Naive thymus-derived CD4-positive, alpha-beta T cell (primary cell): Measurements from ENCODE around the gene PITPNM3. TPM values are rescaled to one million over a fixed set of nuclear protein-coding genes. Genes with fewer than 3 reads are reported as not detected.

ENCODE experiments used
- ATAC-seq: fragments of 150-1000 bp; cut with Tn5 transposase; 2 replicates; pipeline ENCODE4 v1.10.0; 2021; ENCODE audit warnings: mild to moderate bottlenecking, moderate library complexity
- CTCF ChIA-PET: fragments of 350-600 bp; sonication (Branson Sonifier 250); formaldehyde crosslinking; loops from one replicate; lab custom pipeline; 2021; ENCODE audit warnings: antibody characterized with exemption; lab: Charles Lee
- POLR2A ChIA-PET: fragments of 350-600 bp; sonication (Branson Sonifier 250); formaldehyde crosslinking; loops from one replicate; lab custom pipeline; 2021; ENCODE audit warnings: antibody characterized with exemption, inconsistent platforms; lab: Charles Lee
- DNase-seq, 9 donors: peaks; one replicate each; pipeline versions ENCODE4 v3.0.0 to v3.0.0-alpha.2; 2020 to 2022; ENCODE audit warnings: mixed read lengths in 1 of 9
- H3K27ac ChIP-seq: one replicate; pipeline ENCODE4 v1.7.0; 2013; ENCODE audit warnings: mild to moderate bottlenecking, low read depth, low read length, moderate library complexity
- H3K27me3 ChIP-seq, 2 donors: one replicate each; pipeline ENCODE4 v1.7.0; 2013; ENCODE audit warnings: low read length in 2 of 2, mild to moderate bottlenecking in 2 of 2, moderate library complexity in 2 of 2; ENCODE audit not compliant: control insufficient read depth in 2 of 2, insufficient read depth in 2 of 2
- H3K36me3 ChIP-seq, 3 experiments: 1 replicate in 2 of 3; 2 replicates in 1 of 3; pipeline ENCODE4 v1.7.0; 2013; ENCODE audit warnings: low read length in 3 of 3, mild to moderate bottlenecking in 3 of 3, moderate library complexity in 1 of 3; ENCODE audit not compliant: insufficient read depth in 3 of 3, control insufficient read depth in 2 of 3
- H3K4me1 ChIP-seq, 2 donors: one replicate each; pipeline ENCODE4 v1.7.0; 2013; ENCODE audit warnings: low read length in 2 of 2, mild to moderate bottlenecking in 2 of 2, moderate library complexity in 1 of 2; ENCODE audit not compliant: control insufficient read depth in 2 of 2, insufficient read depth in 2 of 2
- H3K4me3 ChIP-seq: 2 replicates; pipeline ENCODE4 v1.7.0; 2013; ENCODE audit warnings: mild to moderate bottlenecking, low read length
- H3K9me3 ChIP-seq, 3 experiments: 1 replicate in 2 of 3; 2 replicates in 1 of 3; pipeline ENCODE4 v1.7.0; 2013; ENCODE audit warnings: low read length in 3 of 3; ENCODE audit not compliant: control insufficient read depth in 2 of 3
- H3K27ac Mint-ChIP-seq, 9 donors: one replicate each; pipeline ENCODE4 v1.8.0; 2020 to 2022; ENCODE audit warnings: mixed read lengths in 9 of 9, mild to moderate bottlenecking in 8 of 9, moderate library complexity in 5 of 9, inconsistent platforms in 2 of 9
- H3K27me3 Mint-ChIP-seq, 5 donors: one replicate each; pipeline ENCODE4 v1.8.0; 2021 to 2022; ENCODE audit warnings: mixed read lengths in 5 of 5, mild to moderate bottlenecking in 1 of 5
- H3K36me3 Mint-ChIP-seq, 5 donors: one replicate each; pipeline ENCODE4 v1.8.0; 2020 to 2022; ENCODE audit warnings: mixed read lengths in 5 of 5, mild to moderate bottlenecking in 3 of 5, inconsistent platforms in 1 of 5
- H3K4me1 Mint-ChIP-seq, 7 donors: one replicate each; pipeline ENCODE4 v1.8.0; 2020 to 2022; ENCODE audit warnings: mixed read lengths in 7 of 7, mild to moderate bottlenecking in 3 of 7, inconsistent platforms in 1 of 7
- H3K4me3 Mint-ChIP-seq, 10 donors: one replicate each; pipeline ENCODE4 v1.8.0; 2020 to 2022; ENCODE audit warnings: mild to moderate bottlenecking in 10 of 10, mixed read lengths in 10 of 10, moderate library complexity in 6 of 10, inconsistent platforms in 2 of 10
- H3K9me3 Mint-ChIP-seq, 11 donors: one replicate each; pipeline ENCODE4 v1.8.0; 2020 to 2022; ENCODE audit warnings: mixed read lengths in 11 of 11, mild to moderate bottlenecking in 4 of 11, inconsistent platforms in 1 of 11, moderate library complexity in 1 of 11
- intact Hi-C, 2 donors: fragments of 100-400 bp; cut with micrococcal nuclease; formaldehyde crosslinking; loops; one replicate each; pipeline ENCODE4 v1.15.1; 2023
- polyA plus RNA-seq, 2 donors: library from polyadenylated mRNA; unstranded; fragments of 300-500 nt; fragmentation: Illumina TruSeq; gene quantifications; one replicate each; pipeline ENCODE4 v1.2.3, GENCODE V29; 2021
- total RNA-seq, 6 experiments: library from RNA in 5 of 6; stranded (reverse) in 5 of 6; gene quantifications; 1 replicate in 5 of 6; 2 replicates in 1 of 6; pipeline ENCODE4 v1.2.3 and lab custom pipeline; 2021 to 2026

The PITPNM3 gene
- total and polyA plus RNA-seq, 7 experiments from 2014 or later, result 0.04 to 0.58 (median 0.50) TPM; not detected in 1

DNA sequence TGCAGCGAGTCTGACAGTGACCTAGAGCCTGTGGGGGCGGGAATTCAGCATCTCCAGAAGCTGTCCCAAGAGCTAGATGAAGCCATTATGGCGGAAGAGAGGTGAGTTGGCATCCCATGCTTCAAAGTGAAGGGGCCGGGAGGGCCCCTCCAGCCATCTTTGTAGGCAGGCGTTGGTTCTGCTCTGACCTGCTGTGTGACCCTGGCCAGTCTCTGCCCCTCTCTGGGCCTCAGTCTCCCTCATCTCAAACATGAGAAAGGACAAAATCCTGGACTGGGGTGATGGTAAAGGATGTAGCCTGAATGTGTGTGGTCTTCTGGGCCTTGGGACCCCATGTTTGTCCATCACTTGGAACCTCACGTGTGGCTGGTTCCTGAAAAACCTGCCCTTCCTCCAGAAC lies 107.0 kb downstream of the PITPNM3 start:
- Mint-ChIP-seq H3K27me3 (peaks cover 0 to 18% (median 0%) of the 10 kb centered on the region in 5 donors), H3K4me1 (peaks cover 6 to 25% (median 16%) of the 10 kb centered on the region in 7 donors), H3K4me3 (no peak overlapping the region), H3K36me3 (peaks cover 0 to 4% (median 0%) of the 10 kb centered on the region in 5 donors), H3K9me3 (no peaks in the 10 kb centered on the region), H3K27ac (no peak overlapping the region)
- Histone ChIP-seq H3K27ac (no peak overlapping the region), H3K4me1 (peaks cover 0 to under 1% of the 10 kb centered on the region in 2 donors), H3K36me3 (no peaks in the 10 kb centered on the region), H3K27me3 (no peaks in the 10 kb centered on the region), H3K4me3 (no peak overlapping the region), H3K9me3 (no peaks in the 10 kb centered on the region)
- DNase-seq (no peak), ATAC-seq (no peak)
- intact Hi-C loops, result loop anchor here (10.0 kb wide), 1 partner anchor 195 kb away; the partner anchor contains the start of genes KIAA0753 (in 2 of the 2) and TXNDC17 (in 2 of the 2)
- CTCF ChIA-PET, result no interaction called here
- POLR2A ChIA-PET, result no interaction called here

DNA sequence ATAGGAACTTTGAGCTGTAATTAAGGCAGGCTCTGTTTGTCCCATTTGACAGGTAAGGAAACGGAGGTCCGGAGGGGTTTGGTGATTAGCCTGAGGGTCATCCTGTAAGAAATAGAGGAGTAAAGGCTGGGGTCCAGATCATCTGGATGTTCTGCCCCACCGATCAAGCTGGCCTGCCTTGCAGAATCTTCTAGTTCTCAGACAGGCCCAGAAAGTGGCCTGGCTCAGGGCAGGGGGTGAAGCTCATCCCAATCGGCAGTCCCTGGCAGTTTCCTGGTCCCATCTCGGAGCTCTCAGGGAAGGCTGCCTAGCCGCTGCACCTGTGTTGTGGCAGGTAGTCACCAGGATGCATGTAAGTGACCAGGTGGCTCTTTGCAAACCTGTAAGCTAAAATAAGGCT lies 107.9 kb downstream of the PITPNM3 start:
- H3K4me3 Mint-ChIP-seq, result no peak overlapping the region
- ChIA-PET POLR2A (interaction anchor here (0.6 kb wide), 1 partner anchor 18 kb away, joined by 3 read pairs; no protein-coding TSS in a partner anchor), CTCF (no interaction called here)
- Histone ChIP-seq H3K27me3 (no peaks in the 10 kb centered on the region), H3K9me3 (no peaks in the 10 kb centered on the region), H3K4me1 (peaks cover under 1% of the 10 kb centered on the region in 2 donors), H3K36me3 (no peaks in the 10 kb centered on the region), H3K27ac (no peak overlapping the region), H3K4me3 (no peak overlapping the region)
- no peaks in the 10 kb centered on the region for H3K9me3 Mint-ChIP-seq
- intact Hi-C loops, result loop anchor here (10.0 kb wide), 1 partner anchor 196 kb away; the partner anchor contains the start of genes KIAA0753 (in 2 of the 2) and TXNDC17 (in 2 of the 2)
- no peak overlapping the region for H3K27ac Mint-ChIP-seq
- ATAC-seq (no peak), DNase-seq (no peak)
- H3K27me3 Mint-ChIP-seq, result peaks cover 0 to 13% (median 0%) of the 10 kb centered on the region in 5 donors
- H3K36me3 Mint-ChIP-seq, result peaks cover 0 to 6% (median 0%) of the 10 kb centered on the region in 5 donors
- H3K4me1 Mint-ChIP-seq, result peaks cover 11 to 23% (median 14%) of the 10 kb centered on the region in 7 donors

- Mint-ChIP-seq H3K27ac (no peak overlapping the region), H3K4me1 (peaks cover 10 to 21% (median 13%) of the 10 kb centered on the region in 7 donors), H3K9me3 (no peaks in the 10 kb centered on the region), H3K36me3 (peaks cover 0 to 4% (median 0%) of the 10 kb centered on the region in 5 donors), H3K27me3 (peaks cover 0 to 14% (median 0%) of the 10 kb centered on the region in 5 donors), H3K4me3 (no peak overlapping the region)
- POLR2A ChIA-PET, result interaction anchor here (2.3 kb wide), 1 partner anchor 9 kb away, joined by 9 read pairs; no protein-coding TSS in a partner anchor
- H3K27me3 ChIP-seq, result no peaks in the 10 kb centered on the region
- intact Hi-C loops, result loop anchor here (10.0 kb wide), 1 partner anchor 198 kb away; the partner anchor contains the start of genes KIAA0753 (in 2 of the 2) and TXNDC17 (in 2 of the 2)
- H3K27ac ChIP-seq, result no peak overlapping the region
- DNase-seq, result no peak
- no peaks in the 10 kb centered on the region for H3K36me3 ChIP-seq
- ATAC-seq, result no peak
- H3K4me1 ChIP-seq, result peaks cover 5 to 6% of the 10 kb centered on the region in 2 donors
- H3K9me3 ChIP-seq, result no peaks in the 10 kb centered on the region
- CTCF ChIA-PET, result interaction anchor here (0.6 to 1.2 kb wide), 2 partner anchors 11 to 43 kb away, joined by 4 to 5 read pairs; no protein-coding TSS in a partner anchor
- no peak overlapping the region for H3K4me3 ChIP-seq
These were observed 109.7 kb downstream of the PITPNM3 start for GRCh38 chr17:6446516-6447100.

GRCh38 chr17:6444571-6445335 lies 111.6 kb downstream of the PITPNM3 start:
- CTCF ChIA-PET, result interaction anchor here (1.1 to 1.3 kb wide), 3 partner anchors 9 to 857 kb away, joined by 3 to 5 read pairs (median 3); no protein-coding TSS in a partner anchor

GRCh38 chr17:6443692-6444570 lies 112.4 kb downstream of the PITPNM3 start, which contains the start of gene PIMREG:
Gene PIMREG (plus strand): TSS chr17:6444455. CDS start chr17:6445111, 656 bp downstream.
- Histone ChIP-seq H3K4me3 (peak within 1 kb of the TSS; percentile 77), H3K9me3 (no peaks in the 10 kb centered on the region), H3K4me1 (peaks cover 5 to 6% of the 10 kb centered on the region in 2 donors), H3K27ac (peak within 1 kb of the TSS; percentile 56), H3K36me3 (no peaks in the 10 kb centered on the region), H3K27me3 (no peaks in the 10 kb centered on the region)
- peak within 1 kb of the TSS; percentile 85 to 98 (median 92) for H3K4me3 Mint-ChIP-seq
- peaks cover 0 to 2% (median 0%) of the 10 kb centered on the region in 5 donors for H3K36me3 Mint-ChIP-seq
- ChIA-PET CTCF (interaction anchor here (1.1 to 1.3 kb wide), 2 partner anchors 30 to 856 kb away, joined by 3 read pairs; no protein-coding TSS in a partner anchor), POLR2A (interaction anchor here (1.6 to 2.3 kb wide), 2 partner anchors 10 to 11 kb away, joined by 3 to 9 read pairs; no protein-coding TSS in a partner anchor)
- DNase-seq, result peak; percentile 74 to 93 (median 84)
- H3K9me3 Mint-ChIP-seq, result no peaks in the 10 kb centered on the region
- intact Hi-C loops, result loop anchor here (1.0 to 10.0 kb wide), 6 partner anchors 11 to 1027 kb away; partner anchors contain the start of genes KIAA0753 (in 2 of the 2), TXNDC17 (in 2 of the 2), DERL2 (in 1 of the 2) and MIS12 (in 1 of the 2)
- ATAC-seq, result peak; percentile 98
- H3K27ac Mint-ChIP-seq, result peak within 1 kb of the TSS in 8 of 9 donors; percentile 63 to 93 (median 84)
- H3K27me3 Mint-ChIP-seq, result peaks cover 0 to 39% (median 0%) of the 10 kb centered on the region in 5 donors
- peaks cover 10 to 15% (median 13%) of the 10 kb centered on the region in 7 donors for H3K4me1 Mint-ChIP-seq

More at GRCh38 chr17:6444571-6445335, 111.6 kb downstream of the PITPNM3 start:
- Histone ChIP-seq H3K4me1 (peaks cover 5 to 6% of the 10 kb centered on the region in 2 donors), H3K27me3 (no peaks in the 10 kb centered on the region), H3K4me3 (peak overlapping the region; percentile 77), H3K9me3 (no peaks in the 10 kb centered on the region), H3K36me3 (no peaks in the 10 kb centered on the region), H3K27ac (no peak overlapping the region)
- ATAC-seq (no peak), DNase-seq (no peak)
- peaks cover 0 to 31% (median 0%) of the 10 kb centered on the region in 5 donors for H3K27me3 Mint-ChIP-seq
- peaks cover 0 to 2% (median 0%) of the 10 kb centered on the region in 5 donors for H3K36me3 Mint-ChIP-seq
- peak overlapping the region; percentile 85 to 98 (median 91) for H3K4me3 Mint-ChIP-seq
- POLR2A ChIA-PET, result interaction anchor here (1.6 to 2.3 kb wide), 2 partner anchors 10 to 11 kb away, joined by 3 to 9 read pairs; no protein-coding TSS in a partner anchor
- peak overlapping the region in 7 of 9 donors; percentile 22 to 93 (median 84) for H3K27ac Mint-ChIP-seq
- peaks cover 10 to 15% (median 13%) of the 10 kb centered on the region in 7 donors for H3K4me1 Mint-ChIP-seq
- intact Hi-C loops, result loop anchor here (1.0 to 10.0 kb wide), 6 partner anchors 11 to 1027 kb away; partner anchors contain the start of genes KIAA0753 (in 2 of the 2), TXNDC17 (in 2 of the 2), DERL2 (in 1 of the 2) and MIS12 (in 1 of the 2)
- no peaks in the 10 kb centered on the region for H3K9me3 Mint-ChIP-seq
